Natural killer cell (primary cell): Measurements from ENCODE around the gene DCAF11. TPM values are rescaled to one million over a fixed set of nuclear protein-coding genes. Genes with fewer than 3 reads are reported as not detected.

Experiments used
- ATAC-seq, 3 donors: fragments of 150-1000 bp in 2 of 3; fragments of 200-7000 bp in 1 of 3; cut with Tn5 transposase; 1 replicate in 1 of 3; 2 replicates in 2 of 3; pipeline ENCODE4 v1.10.0; 2021; ENCODE audit warnings: mild to moderate bottlenecking in 2 of 3, moderate library complexity in 2 of 3
- DNase-seq, 2 donors: peaks; one replicate each; pipeline versions ENCODE4 v3.0.0 to v3.0.0-alpha.2; 2013 to 2021; ENCODE audit warnings: mixed read lengths in 1 of 2
- H3K27ac ChIP-seq: one replicate; pipeline ENCODE4 v1.5.1; 2013; ENCODE audit warnings: mild to moderate bottlenecking, low read length
- H3K27me3 ChIP-seq: one replicate; pipeline ENCODE4 v1.6.1; 2013; ENCODE audit warnings: low read length; ENCODE audit not compliant: control insufficient read depth, insufficient read depth
- H3K36me3 ChIP-seq: one replicate; pipeline ENCODE4 v1.6.1; 2013; ENCODE audit warnings: low read length; ENCODE audit not compliant: control insufficient read depth, insufficient read depth
- H3K4me1 ChIP-seq: one replicate; pipeline ENCODE4 v1.6.1; 2013; ENCODE audit warnings: low read length; ENCODE audit not compliant: control insufficient read depth, insufficient read depth
- H3K4me3 ChIP-seq: one replicate; pipeline ENCODE4 v1.5.1; 2013; ENCODE audit warnings: low read length
- H3K9me3 ChIP-seq: one replicate; pipeline ENCODE4 v1.6.1; 2013; ENCODE audit warnings: low read length; ENCODE audit not compliant: control insufficient read depth, insufficient read depth
- H3K27ac Mint-ChIP-seq, 2 donors: one replicate each; pipeline ENCODE4 v1.8.0; 2022; ENCODE audit warnings: mild to moderate bottlenecking in 2 of 2, mixed read lengths in 2 of 2, moderate library complexity in 1 of 2
- H3K27me3 Mint-ChIP-seq, 2 donors: one replicate each; pipeline ENCODE4 v1.8.0; 2022; ENCODE audit warnings: low read depth in 2 of 2, mixed read lengths in 2 of 2
- H3K36me3 Mint-ChIP-seq: one replicate; pipeline ENCODE4 v1.8.0; 2022; ENCODE audit warnings: mixed read lengths
- H3K4me1 Mint-ChIP-seq, 2 donors: one replicate each; pipeline ENCODE4 v1.8.0; 2022; ENCODE audit warnings: mixed read lengths in 2 of 2
- H3K4me3 Mint-ChIP-seq: one replicate; pipeline ENCODE4 v1.8.0; 2022; ENCODE audit warnings: mild to moderate bottlenecking, moderate library complexity, mixed read lengths
- H3K9me3 Mint-ChIP-seq, 2 donors: one replicate each; pipeline ENCODE4 v1.8.0; 2022; ENCODE audit warnings: mixed read lengths in 2 of 2
- CTCF ChIP-seq: fragments of 200-600 bp; IDR thresholded peaks from one replicate; pipeline ENCODE4 v1.8.0; 2022; ENCODE audit warnings: antibody characterized with exemption
- WGBS: methylation state at CpG from one replicate; pipeline ENCODE4 v1.1.7; 2013; ENCODE audit warnings: missing lambda C conversion rate; ENCODE audit not compliant: insufficient coverage; 5-methylcytosine and 5-hydroxymethylcytosine counted together
- intact Hi-C: fragments of 100-400 bp; cut with micrococcal nuclease; formaldehyde crosslinking; loops from one replicate; pipeline ENCODE4 v1.14.2; 2022
- total RNA-seq, 4 donors: library from RNA; stranded (reverse); fragments of 120-200 nt in 1 of 4; gene quantifications; one replicate each; pipeline versions ENCODE4 v1.2.3 to v1.2.4, GENCODE V29; 2013 to 2022

DCAF11 gene
- total RNA-seq, 3 donors from 2014 or later (not counting 1 experiment from before 2014, with no cell fraction given): 77.5 to 99.3 (median 96.3) TPM

DNA sequence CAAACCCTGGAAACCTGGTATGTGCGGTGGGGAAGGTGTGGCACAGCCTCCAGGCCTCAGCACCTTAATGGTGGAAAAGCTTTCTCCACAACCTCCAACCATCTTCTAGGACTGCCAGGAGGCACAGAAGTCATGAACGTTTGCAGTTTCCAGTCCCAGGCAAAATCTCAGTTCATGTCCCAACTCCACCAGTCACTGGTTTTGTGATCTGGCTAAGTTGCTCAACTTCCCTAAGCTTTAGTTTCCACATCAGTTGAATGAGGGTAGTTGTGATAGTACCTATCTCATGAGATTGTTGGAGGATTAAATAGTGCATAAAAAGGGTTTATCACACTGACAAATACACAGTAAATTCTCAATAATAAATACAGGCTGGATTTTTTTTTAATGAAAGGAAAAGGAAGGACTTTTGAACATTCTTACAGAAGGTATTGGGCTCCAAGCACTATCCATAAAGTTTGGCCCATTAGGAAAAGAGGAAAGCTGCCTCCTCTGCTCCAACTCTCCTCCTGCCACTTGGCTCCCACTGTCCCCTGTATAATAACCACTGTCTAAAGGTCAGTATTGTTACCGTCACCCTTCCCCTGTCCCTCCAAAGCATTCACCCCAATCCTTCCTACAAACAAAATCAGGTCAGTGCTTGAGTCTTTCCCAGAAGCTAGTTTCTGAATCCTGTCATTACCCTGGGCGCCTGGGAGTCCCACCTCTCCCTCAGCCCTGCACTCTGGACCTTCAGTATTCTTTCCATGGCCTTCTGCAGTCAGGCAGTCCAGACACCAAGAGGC, 14.2 kb upstream of the DCAF11 start:
- no peaks in the 10 kb centered on the region for H3K9me3 ChIP-seq
- H3K4me1 Mint-ChIP-seq: peaks cover 4 to 12% of the 10 kb centered on the region in 2 donors
- WGBS: 92% methylated on average over 4 of the region's 4 CpGs
- H3K27ac ChIP-seq: no peak overlapping the region
- no peak for TF ChIP-seq CTCF
- intact Hi-C loops: no loop called here
- no peak overlapping the region for H3K4me3 ChIP-seq
- no peak overlapping the region for H3K27ac Mint-ChIP-seq
- H3K36me3 Mint-ChIP-seq: peaks cover 10% of the 10 kb centered on the region
- no peak overlapping the region for H3K4me3 Mint-ChIP-seq
- no peak for DNase-seq
- peaks cover 17% of the 10 kb centered on the region for H3K36me3 ChIP-seq
- no peaks in the 10 kb centered on the region for H3K9me3 Mint-ChIP-seq
- peaks cover 5% of the 10 kb centered on the region for H3K4me1 ChIP-seq
- H3K27me3 Mint-ChIP-seq: no peaks in the 10 kb centered on the region
- ATAC-seq: no peak
- H3K27me3 ChIP-seq: no peaks in the 10 kb centered on the region

DNA sequence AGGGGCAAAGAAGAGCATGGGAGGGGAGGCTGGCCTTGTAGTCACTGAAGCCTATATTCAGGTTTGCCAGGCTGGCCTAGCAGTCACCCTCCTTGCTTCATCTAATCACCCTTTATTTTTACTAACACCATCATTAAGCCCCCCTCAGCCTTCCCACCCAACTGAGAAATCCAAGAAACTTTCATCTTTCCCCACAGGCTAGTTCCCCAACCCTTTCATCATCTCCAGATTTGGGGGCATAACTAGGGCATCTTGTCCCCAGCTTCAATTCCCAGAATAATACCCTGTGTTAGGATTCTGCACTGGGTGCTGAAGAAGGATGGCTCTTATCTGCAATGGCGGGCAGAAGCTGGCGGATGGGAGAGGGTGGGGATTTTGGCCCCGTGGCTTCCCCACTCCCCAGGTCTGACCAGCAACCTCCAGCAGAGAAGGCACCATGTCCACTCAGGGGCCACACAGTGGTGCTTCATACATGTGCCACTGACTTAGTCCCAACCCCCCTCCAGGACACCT, 13.5 kb upstream of the DCAF11 start:
- no peak overlapping the region for H3K27ac Mint-ChIP-seq
- H3K27ac ChIP-seq: no peak overlapping the region

GRCh38 chr14:24102357-24103048, 12.1 kb upstream of the DCAF11 start:
- Histone ChIP-seq H3K4me1 (no peaks in the 10 kb centered on the region), H3K4me3 (no peak overlapping the region), H3K36me3 (peaks cover 17% of the 10 kb centered on the region), H3K27me3 (no peaks in the 10 kb centered on the region), H3K9me3 (no peaks in the 10 kb centered on the region), H3K27ac (no peak overlapping the region)
- TF ChIP-seq CTCF: no peak
- WGBS: 97% methylated on average over 7 of the region's 7 CpGs
- Mint-ChIP-seq H3K27me3 (no peaks in the 10 kb centered on the region), H3K9me3 (no peaks in the 10 kb centered on the region), H3K4me3 (no peak overlapping the region), H3K36me3 (peaks cover 10% of the 10 kb centered on the region), H3K4me1 (no peaks in the 10 kb centered on the region), H3K27ac (no peak overlapping the region)
- intact Hi-C loops: no loop called here
- DNase-seq (no peak), ATAC-seq (no peak)

More for the DNA sequence above, 13.5 kb upstream of the DCAF11 start:
- peaks cover 17% of the 10 kb centered on the region for H3K36me3 ChIP-seq
- Mint-ChIP-seq H3K9me3 (no peaks in the 10 kb centered on the region), H3K27me3 (no peaks in the 10 kb centered on the region), H3K36me3 (peaks cover 10% of the 10 kb centered on the region), H3K4me3 (no peak overlapping the region), H3K4me1 (peaks cover 0 to 6% of the 10 kb centered on the region in 2 donors)
- intact Hi-C loops: no loop called here
- no peaks in the 10 kb centered on the region for H3K9me3 ChIP-seq
- ATAC-seq: no peak
- no peak for TF ChIP-seq CTCF
- H3K4me1 ChIP-seq: no peaks in the 10 kb centered on the region
- no peaks in the 10 kb centered on the region for H3K27me3 ChIP-seq
- no peak for DNase-seq
- no peak overlapping the region for H3K4me3 ChIP-seq
- WGBS: 90% methylated on average over 2 of the region's 3 CpGs
